GM12878 (cell line): ENCODE measurements around the gene DIAPH3. TPM values are rescaled to one million over a fixed set of nuclear protein-coding genes. Genes with fewer than 3 reads are reported as not detected.

Experiments
- ATAC-seq: fragments of 200-7000 bp; cut with Tn5 transposase; 3 replicates; pipeline ENCODE4 v1.9.1; 2020; ENCODE audit warnings: mild to moderate bottlenecking, moderate library complexity
- BruUV-seq: library from RNA; stranded (reverse); fragments of 400-500 nt; replicated peaks from 2 replicates; lab custom pipeline; 2021; lab: Mats Ljungman, UMichigan
- CTCF ChIA-PET: fragments of 300-600 bp; sonication (Branson Sonifier 250); formaldehyde crosslinking; extraction: SDS; loops from one replicate; lab custom pipeline; 2021; ENCODE audit warnings: inconsistent platforms; lab: Yijun Ruan, JAX
- POLR2A ChIA-PET: fragments of 350-600 bp; formaldehyde crosslinking; extraction: SDS; loops from one replicate; lab custom pipeline; 2021; ENCODE audit warnings: inconsistent platforms; lab: Charles Lee
- RAD21 ChIA-PET: fragments of 300-600 bp; sonication (Branson Sonifier 250); formaldehyde crosslinking; loops from one replicate; lab custom pipeline; 2023; ENCODE audit warnings: antibody characterized with exemption; ENCODE audit not compliant: unreplicated experiment; lab: Charles Lee
- SMC1A ChIA-PET: fragments of 300-600 bp; sonication (Branson Sonifier 250); formaldehyde crosslinking; loops from one replicate; lab custom pipeline; 2023; ENCODE audit not compliant: unreplicated experiment, uncharacterized antibody; lab: Charles Lee
- DNase-seq: peaks from one replicate; pipeline ENCODE4 v3.0.0-alpha.2; 2011; ENCODE audit warnings: low read depth, low spot score
- FAIRE-seq: peaks from 3 replicates; lab custom pipeline; 2011; peaks lifted over from hg19 to GRCh38; lab: Jason Lieb, UNC
- H2AFZ ChIP-seq: 2 replicates; pipeline ENCODE4 v1.6.0; 2011; ENCODE audit warnings: low read depth, low read length, control low read depth; ENCODE audit not compliant: control insufficient read depth
- H3K27ac ChIP-seq: 2 replicates; pipeline ENCODE4 v1.5.1; 2011; ENCODE audit warnings: control low read depth; ENCODE audit not compliant: control insufficient read depth, insufficient read depth
- H3K27me3 ChIP-seq, 2 experiments: replicated peaks in 1 of 2; 2 replicates each; pipeline versions ENCODE4 v1.6.0 to v1.6.1; 2011; ENCODE audit warnings: low read length in 1 of 2; ENCODE audit not compliant: control insufficient read depth in 2 of 2, insufficient read depth in 2 of 2
- H3K36me3 ChIP-seq, 2 experiments: 2 replicates each; pipeline ENCODE4 v1.5.1; 2011; ENCODE audit warnings: low read length in 1 of 2; ENCODE audit not compliant: control insufficient read depth in 2 of 2, insufficient read depth in 2 of 2
- H3K4me1 ChIP-seq: 2 replicates; pipeline ENCODE4 v1.6.1; 2011; ENCODE audit warnings: mild to moderate bottlenecking, low read length, moderate library complexity, mixed read lengths; ENCODE audit not compliant: control insufficient read depth, insufficient read depth
- H3K4me2 ChIP-seq: 2 replicates; pipeline ENCODE4 v1.6.0; 2011; ENCODE audit warnings: control low read depth; ENCODE audit not compliant: control insufficient read depth, insufficient read depth
- H3K4me3 ChIP-seq: fragments of 200-600 bp; sonication (generic); 2 replicates; pipeline ENCODE4 v1.5.1; 2016
- H3K79me2 ChIP-seq: 2 replicates; pipeline ENCODE4 v1.6.0; 2011; ENCODE audit warnings: low read length; ENCODE audit not compliant: control insufficient read depth, insufficient read depth
- H3K9ac ChIP-seq: 2 replicates; pipeline ENCODE4 v1.8.0; 2011; ENCODE audit warnings: low read length, control low read depth, mixed read lengths; ENCODE audit not compliant: control insufficient read depth, insufficient read depth
- H3K9me3 ChIP-seq: replicated peaks from 3 replicates; pipeline ENCODE4 v1.5.1; 2011; ENCODE audit warnings: mild to moderate bottlenecking, low read length; ENCODE audit not compliant: control insufficient read depth, insufficient read depth
- H4K20me1 ChIP-seq: 2 replicates; pipeline ENCODE4 v1.6.0; 2011; ENCODE audit not compliant: control insufficient read depth, insufficient read depth
- BRCA1 ChIP-seq: IDR thresholded peaks from 2 replicates; pipeline ENCODE4 v1.6.1; 2011; ENCODE audit warnings: low read depth, low read length, improper control_type of control experiment
- CBX5 ChIP-seq: sonication (generic); IDR thresholded peaks from 2 replicates; pipeline ENCODE4 v1.6.1; 2016; ENCODE audit warnings: low read depth, moderate library complexity, mild to moderate bottlenecking, inconsistent platforms
- GABPA ChIP-seq: IDR thresholded peaks from 2 replicates; pipeline ENCODE4 v1.6.1; 2014; ENCODE audit warnings: antibody characterized with exemption, low read depth, mild to moderate bottlenecking, inconsistent platforms
- KLF5 ChIP-seq: fragments of 450-650 bp; IDR thresholded peaks from 2 replicates; pipeline ENCODE4 v1.6.1; 2014; ENCODE audit warnings: mild to moderate bottlenecking; ENCODE audit not compliant: partially characterized antibody
- MAX ChIP-seq: IDR thresholded peaks from 2 replicates; pipeline ENCODE4 v1.6.1; 2012; ENCODE audit warnings: low read depth, low read length, improper control_type of control experiment
- NFXL1 ChIP-seq: fragments of 450-650 bp; IDR thresholded peaks from 2 replicates; pipeline ENCODE4 v1.6.1; 2017; ENCODE audit warnings: antibody characterized with exemption, mild to moderate bottlenecking, borderline replicate concordance
- PML ChIP-seq: IDR thresholded peaks from 2 replicates; pipeline ENCODE4 v1.6.1; 2012; ENCODE audit warnings: low read length, inconsistent platforms
- SMAD5 ChIP-seq: IDR thresholded peaks from 2 replicates; pipeline ENCODE4 v1.6.1; 2016; ENCODE audit warnings: antibody characterized with exemption, low read depth
- WGBS: methylation state at CpG from one replicate; pipeline ENCODE4 v1.1.6; 2016; ENCODE audit warnings: low lambda C conversion rate; ENCODE audit not compliant: insufficient replicate concordance, insufficient coverage; ENCODE audit errors: missing lambda C conversion rate; 5-methylcytosine and 5-hydroxymethylcytosine counted together
- in situ Hi-C: fragments of 300-500 bp; cut with MboI; formaldehyde crosslinking; loops from 9 replicates; pipeline ENCODE4 v1.14.3; 2018; ENCODE audit warnings: mixed read lengths
- intact Hi-C: fragments of 100-400 bp; cut with micrococcal nuclease; formaldehyde crosslinking; loops from one replicate; pipeline ENCODE4 v1.14.2; 2022; ENCODE audit not compliant: unreplicated experiment
- polyA plus RNA-seq, 11 experiments: library from polyadenylated mRNA; depleted of rRNA in 4 of 11; unstranded in 6 of 11; stranded (reverse) in 5 of 11; fragments of >200 nt; fragmentation: Nextera tagmentation in 4 of 11; fragmentation: Illumina TruSeq in 1 of 11; extraction: Ambion mirVana in 4 of 11; extraction: Trizol in 1 of 11; gene quantifications; 1 replicate in 1 of 11; 2 replicates in 10 of 11; pipeline versions ENCODE4 v1.2.1 to v1.2.3, GENCODE V29; 2011 to 2016; ENCODE audit warnings: inconsistent platforms in 2 of 11, missing spikeins in 2 of 11, low read depth in 1 of 11
- total RNA-seq, 4 experiments: library from RNA; depleted of rRNA in 3 of 4; stranded (reverse); fragments of >200 nt in 3 of 4; fragmentation: Illumina TruSeq in 1 of 4; extraction: Trizol in 1 of 4; gene quantifications; 2 replicates each; pipeline versions ENCODE4 v1.2.1 to v1.2.3, GENCODE V29; 2013 to 2021
- TF ChIP-seq, protein P1 (sequence below): fragments of 150-350 bp; IDR thresholded peaks from 2 replicates; pipeline ENCODE4 v1.6.1; 2016; ENCODE audit warnings: low read depth, low read length

DIAPH3 gene
- total and polyA plus RNA-seq, 10 of the 15 experiments (the other 5 are each of a cell fraction or from before 2014, with no cell fraction given), result 10.1 to 25.2 (median 15.4) TPM

GRCh38 chr13:59677430-59677829 is 486.3 kb downstream of the DIAPH3 start:
- ATAC-seq, result no peak
- in situ Hi-C loops, result loop anchor here (5.0 to 10.0 kb wide), 3 partner anchors 225 to 755 kb away; no protein-coding TSS in a partner anchor
- H3K36me3 ChIP-seq, result no peaks in the 10 kb centered on the region
- no peak overlapping the region for H3K4me2 ChIP-seq
- no peaks in the 10 kb centered on the region for H3K4me1 ChIP-seq
- H3K79me2 ChIP-seq, result no peaks in the 10 kb centered on the region
- no peak overlapping the region for H3K9ac ChIP-seq
- SMC1A ChIA-PET, result interaction anchor here (0.7 to 4.5 kb wide), 8 partner anchors 9 to 288 kb away, joined by 3 to 24 read pairs (median 4); no protein-coding TSS in a partner anchor
- H2AFZ ChIP-seq, result no peak overlapping the region
- TF ChIP-seq NFXL1, result no peak
- TF ChIP-seq MAX, result no peak
- TF ChIP-seq GABPA, result no peak
- no peak for TF ChIP-seq SMAD5
- no peak for TF ChIP-seq BRCA1
- TF ChIP-seq PML, result no peak
- TF ChIP-seq, all 136 proteins: peak for 0
- Histone ChIP-seq H3K27ac (no peak overlapping the region), H4K20me1 (no peaks in the 10 kb centered on the region), H3K27me3 (no peaks in the 10 kb centered on the region), H3K4me3 (no peak overlapping the region), H3K9me3 (no peaks in the 10 kb centered on the region)
- FAIRE-seq (no peak), DNase-seq (no peak)
- CTCF ChIA-PET, result interaction anchor here (0.6 to 8.1 kb wide), 14 partner anchors 11 to 752 kb away, joined by 3 to 124 read pairs (median 4); no protein-coding TSS in a partner anchor
- intact Hi-C loops, result loop anchor here (2.0 kb wide), 1 partner anchor 201 kb away; no protein-coding TSS in a partner anchor
- POLR2A ChIA-PET, result no interaction called here
- RAD21 ChIA-PET, result interaction anchor here (0.7 to 5.9 kb wide), 5 partner anchors 14 to 750 kb away, joined by 3 to 55 read pairs (median 7); no protein-coding TSS in a partner anchor
- BruUV-seq, result no TSS peak

- no peak overlapping the region for H3K9ac ChIP-seq
- H3K4me1 ChIP-seq, result no peaks in the 10 kb centered on the region
- no peak overlapping the region for H3K4me2 ChIP-seq
- SMC1A ChIA-PET, result interaction anchor here (1.7 kb wide), 1 partner anchor 283 kb away, joined by 6 read pairs; no protein-coding TSS in a partner anchor
- no peaks in the 10 kb centered on the region for H3K36me3 ChIP-seq
- H2AFZ ChIP-seq, result no peak overlapping the region
- in situ Hi-C loops, result loop anchor here (5.0 to 10.0 kb wide), 3 partner anchors 228 to 758 kb away; no protein-coding TSS in a partner anchor
- intact Hi-C loops, result no loop called here
- no peaks in the 10 kb centered on the region for H3K79me2 ChIP-seq
- no peak for ATAC-seq
- no peaks in the 10 kb centered on the region for H3K9me3 ChIP-seq
- H4K20me1 ChIP-seq, result no peaks in the 10 kb centered on the region
- no peak for DNase-seq
- TF ChIP-seq, protein P1, sequence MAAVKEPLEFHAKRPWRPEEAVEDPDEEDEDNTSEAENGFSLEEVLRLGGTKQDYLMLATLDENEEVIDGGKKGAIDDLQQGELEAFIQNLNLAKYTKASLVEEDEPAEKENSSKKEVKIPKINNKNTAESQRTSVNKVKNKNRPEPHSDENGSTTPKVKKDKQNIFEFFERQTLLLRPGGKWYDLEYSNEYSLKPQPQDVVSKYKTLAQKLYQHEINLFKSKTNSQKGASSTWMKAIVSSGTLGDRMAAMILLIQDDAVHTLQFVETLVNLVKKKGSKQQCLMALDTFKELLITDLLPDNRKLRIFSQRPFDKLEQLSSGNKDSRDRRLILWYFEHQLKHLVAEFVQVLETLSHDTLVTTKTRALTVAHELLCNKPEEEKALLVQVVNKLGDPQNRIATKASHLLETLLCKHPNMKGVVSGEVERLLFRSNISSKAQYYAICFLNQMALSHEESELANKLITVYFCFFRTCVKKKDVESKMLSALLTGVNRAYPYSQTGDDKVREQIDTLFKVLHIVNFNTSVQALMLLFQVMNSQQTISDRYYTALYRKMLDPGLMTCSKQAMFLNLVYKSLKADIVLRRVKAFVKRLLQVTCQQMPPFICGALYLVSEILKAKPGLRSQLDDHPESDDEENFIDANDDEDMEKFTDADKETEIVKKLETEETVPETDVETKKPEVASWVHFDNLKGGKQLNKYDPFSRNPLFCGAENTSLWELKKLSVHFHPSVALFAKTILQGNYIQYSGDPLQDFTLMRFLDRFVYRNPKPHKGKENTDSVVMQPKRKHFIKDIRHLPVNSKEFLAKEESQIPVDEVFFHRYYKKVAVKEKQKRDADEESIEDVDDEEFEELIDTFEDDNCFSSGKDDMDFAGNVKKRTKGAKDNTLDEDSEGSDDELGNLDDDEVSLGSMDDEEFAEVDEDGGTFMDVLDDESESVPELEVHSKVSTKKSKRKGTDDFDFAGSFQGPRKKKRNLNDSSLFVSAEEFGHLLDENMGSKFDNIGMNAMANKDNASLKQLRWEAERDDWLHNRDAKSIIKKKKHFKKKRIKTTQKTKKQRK, result no peak
- TF ChIP-seq KLF5, result no peak
- TF ChIP-seq CBX5, result no peak
- TF ChIP-seq PML, result no peak
- TF ChIP-seq, all 136 proteins: peak for 0
- ChIA-PET POLR2A (no interaction called here), RAD21 (interaction anchor here (1.0 kb wide), 1 partner anchor 283 kb away, joined by 3 read pairs; no protein-coding TSS in a partner anchor), CTCF (interaction anchor here (1.1 to 2.8 kb wide), 5 partner anchors 7 to 548 kb away, joined by 3 to 10 read pairs (median 4); no protein-coding TSS in a partner anchor)
- Histone ChIP-seq H3K4me3 (no peak overlapping the region), H3K27me3 (no peaks in the 10 kb centered on the region), H3K27ac (no peak overlapping the region)
- 100% methylated on average over 1 of the region's 1 CpG for WGBS
- no peak for FAIRE-seq
- BruUV-seq, result no TSS peak
Observed at GRCh38 chr13:59674616-59675015, 489.1 kb downstream of the DIAPH3 start.
